ENCODE measurements around the gene MGMT.

DNA sequence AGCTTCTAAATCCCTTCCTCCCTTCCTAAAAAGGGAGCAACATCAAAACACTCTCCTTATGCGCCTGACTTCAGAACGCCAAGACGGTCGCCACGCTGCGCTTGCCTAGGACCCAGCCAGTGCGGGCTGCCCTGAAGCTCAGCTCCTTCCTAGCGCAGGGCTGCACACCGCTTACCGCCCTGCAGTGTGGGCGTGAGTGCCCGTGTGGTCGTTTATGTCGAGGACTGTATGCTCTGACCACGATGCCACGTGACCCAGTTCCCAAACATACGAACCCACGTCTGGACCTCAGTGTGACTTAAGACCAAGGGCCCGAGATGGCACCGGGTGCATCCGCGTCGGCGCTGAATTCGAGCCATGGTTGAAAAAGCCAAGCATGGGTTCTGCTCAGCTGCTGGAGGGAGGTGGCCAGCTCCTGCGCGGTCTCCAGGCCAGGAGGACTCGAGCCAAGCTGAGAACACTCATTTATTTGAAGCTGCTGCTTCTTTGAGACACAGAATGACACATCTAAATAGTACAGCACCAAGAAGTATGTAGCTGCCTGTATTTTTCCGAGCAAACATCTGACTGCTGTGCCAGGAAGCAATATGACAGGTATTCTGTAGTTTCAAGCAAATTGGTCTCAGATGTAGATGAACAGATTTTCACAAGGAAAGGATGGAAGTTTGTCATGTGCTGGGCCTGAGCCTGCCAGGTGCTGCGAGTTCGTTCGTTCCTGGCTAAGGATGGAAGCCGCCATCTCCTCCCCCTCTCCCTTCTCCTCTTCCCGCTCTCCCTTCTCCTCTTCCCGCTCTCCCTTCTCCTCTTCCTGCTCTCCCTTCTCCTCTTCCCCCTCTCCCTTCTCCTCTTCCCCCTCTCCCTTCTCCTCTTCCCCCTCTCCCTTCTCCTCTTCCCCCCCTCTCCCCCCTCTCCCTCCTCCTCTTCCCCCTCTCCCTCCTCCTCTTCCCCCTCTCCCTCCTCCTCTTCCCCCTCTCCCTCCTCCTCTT is 312.4 kb downstream of the MGMT start:
- TF ChIP-seq, protein P1, sequence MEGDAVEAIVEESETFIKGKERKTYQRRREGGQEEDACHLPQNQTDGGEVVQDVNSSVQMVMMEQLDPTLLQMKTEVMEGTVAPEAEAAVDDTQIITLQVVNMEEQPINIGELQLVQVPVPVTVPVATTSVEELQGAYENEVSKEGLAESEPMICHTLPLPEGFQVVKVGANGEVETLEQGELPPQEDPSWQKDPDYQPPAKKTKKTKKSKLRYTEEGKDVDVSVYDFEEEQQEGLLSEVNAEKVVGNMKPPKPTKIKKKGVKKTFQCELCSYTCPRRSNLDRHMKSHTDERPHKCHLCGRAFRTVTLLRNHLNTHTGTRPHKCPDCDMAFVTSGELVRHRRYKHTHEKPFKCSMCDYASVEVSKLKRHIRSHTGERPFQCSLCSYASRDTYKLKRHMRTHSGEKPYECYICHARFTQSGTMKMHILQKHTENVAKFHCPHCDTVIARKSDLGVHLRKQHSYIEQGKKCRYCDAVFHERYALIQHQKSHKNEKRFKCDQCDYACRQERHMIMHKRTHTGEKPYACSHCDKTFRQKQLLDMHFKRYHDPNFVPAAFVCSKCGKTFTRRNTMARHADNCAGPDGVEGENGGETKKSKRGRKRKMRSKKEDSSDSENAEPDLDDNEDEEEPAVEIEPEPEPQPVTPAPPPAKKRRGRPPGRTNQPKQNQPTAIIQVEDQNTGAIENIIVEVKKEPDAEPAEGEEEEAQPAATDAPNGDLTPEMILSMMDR (IDR thresholded peaks at IDR 0.05) = no peak
- no peak for TF ChIP-seq POLR2A (IDR thresholded peaks at IDR 0.05; ENCODE audit: low read depth)
- TF ChIP-seq POLR2AphosphoS5 (IDR thresholded peaks at IDR 0.05) = no peak
